IPS-18a (cell line): ENCODE results near the gene TOLLIP.
"Not testable (repeated sequence)": the region's sequence is repeated elsewhere in the genome, so short reads cannot be mapped to it uniquely, and the experiment has no call there.

Experiments
- H3K27ac ChIP-seq: one replicate; pipeline ENCODE4 v1.5.1; 2013; ENCODE audit warnings: low read length
- H3K27me3 ChIP-seq: one replicate; pipeline ENCODE4 v1.6.1; 2013; ENCODE audit warnings: mild to moderate bottlenecking, low read length; ENCODE audit not compliant: control insufficient read depth, insufficient read depth
- H3K36me3 ChIP-seq: one replicate; pipeline ENCODE4 v1.6.1; 2013; ENCODE audit warnings: low read depth, low read length; ENCODE audit not compliant: control insufficient read depth
- H3K4me1 ChIP-seq: one replicate; pipeline ENCODE4 v1.6.1; 2013; ENCODE audit warnings: low read depth, low read length; ENCODE audit not compliant: control insufficient read depth
- H3K4me3 ChIP-seq: one replicate; pipeline ENCODE4 v1.5.1; 2013; ENCODE audit warnings: low read length
- H3K9ac ChIP-seq: one replicate; pipeline ENCODE4 v1.6.1; 2013; ENCODE audit warnings: mild to moderate bottlenecking, low read length, moderate library complexity
- H3K9me3 ChIP-seq: one replicate; pipeline ENCODE4 v1.6.1; 2013; ENCODE audit warnings: low read depth, low read length; ENCODE audit not compliant: control insufficient read depth

The TOLLIP gene

DNA sequence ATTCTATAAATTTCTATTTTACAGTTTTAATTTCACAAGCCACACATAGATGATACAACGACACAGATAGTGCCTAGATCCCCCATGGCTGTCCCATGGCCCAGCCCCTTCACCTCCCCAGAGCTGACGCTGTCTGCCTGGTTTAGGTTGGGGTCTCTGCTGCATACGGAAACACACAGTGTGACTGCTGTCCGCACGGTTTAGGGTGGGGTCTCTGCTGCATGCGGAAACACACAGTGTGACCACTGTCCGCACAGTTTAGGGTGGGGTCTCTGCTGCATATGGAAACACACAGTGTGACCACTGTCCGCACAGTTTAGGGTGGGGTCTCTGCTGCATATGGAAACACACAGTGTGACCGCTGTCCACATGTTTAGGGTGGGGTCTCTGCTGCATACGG, 31.8 kb upstream of the TOLLIP start:
- H3K36me3 ChIP-seq, H3K4me1 ChIP-seq, H3K9me3 ChIP-seq, H3K9ac ChIP-seq, H3K27ac ChIP-seq, H3K4me3 ChIP-seq: not testable (repeated sequence)
- peaks cover 32% of the 10 kb centered on the region for H3K27me3 ChIP-seq

DNA sequence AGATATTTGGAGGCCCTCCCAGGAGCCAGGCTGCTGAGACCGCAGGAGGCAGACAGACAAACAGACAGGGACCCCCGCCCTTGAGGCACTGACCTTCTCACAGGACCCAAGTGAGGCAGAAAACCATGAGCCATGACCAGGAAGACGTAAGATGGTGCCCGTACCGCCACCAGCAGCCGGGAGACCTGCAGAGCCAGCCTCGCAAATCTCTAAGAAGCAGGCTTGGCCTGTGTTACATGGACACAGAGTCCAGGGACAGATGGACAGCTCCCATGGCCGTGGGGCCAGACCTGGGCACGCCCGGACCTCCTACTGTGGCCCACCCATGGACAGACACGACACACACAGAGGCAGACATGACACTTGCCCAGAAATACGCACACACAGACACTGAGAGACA, 30.7 kb upstream of the TOLLIP start:
- Histone ChIP-seq H3K27me3 (peaks cover 42% of the 10 kb centered on the region), H3K9ac (no peak overlapping the region), H3K4me3 (no peak overlapping the region), H3K9me3 (no peaks in the 10 kb centered on the region), H3K36me3 (no peaks in the 10 kb centered on the region), H3K4me1 (peaks cover 8% of the 10 kb centered on the region), H3K27ac (no peak overlapping the region)

DNA sequence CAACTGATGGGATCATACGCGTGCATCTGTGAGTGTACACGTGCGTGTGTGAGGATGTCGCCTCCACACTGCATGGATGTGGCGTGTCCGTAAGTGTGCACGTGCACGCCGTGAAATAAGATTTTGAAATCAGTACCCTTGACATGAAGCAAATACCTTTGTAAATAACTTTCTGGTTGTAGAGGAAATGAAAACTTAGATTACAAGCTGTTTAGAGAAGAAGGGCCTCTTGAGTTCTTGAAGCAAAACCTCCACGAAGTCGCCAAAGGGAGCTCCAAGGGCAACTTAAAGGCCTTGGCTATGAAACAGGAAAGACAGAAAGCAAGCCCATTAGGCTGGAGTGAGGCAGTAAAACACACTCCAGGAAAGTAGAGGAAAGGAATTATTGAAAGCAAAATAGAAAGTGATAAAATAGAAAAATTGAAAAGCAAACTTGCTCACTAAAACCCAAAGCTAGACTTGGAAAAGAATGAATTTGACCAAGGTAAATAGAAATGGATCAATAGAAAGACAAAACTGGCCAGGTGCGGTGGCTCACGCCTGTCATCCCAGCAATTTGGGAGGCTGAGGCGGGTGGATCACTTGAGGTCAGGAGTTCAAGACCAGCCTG, 29.7 kb upstream of the TOLLIP start:
- Histone ChIP-seq H3K4me1 (peaks cover 8% of the 10 kb centered on the region), H3K9me3 (no peaks in the 10 kb centered on the region), H3K27me3 (peaks cover 51% of the 10 kb centered on the region), H3K27ac (no peak overlapping the region), H3K9ac (no peak overlapping the region), H3K4me3 (no peak overlapping the region), H3K36me3 (no peaks in the 10 kb centered on the region)

GRCh38 chr11:1338201-1339065, 29.0 kb upstream of the TOLLIP start:
- Histone ChIP-seq H3K9ac (no peak overlapping the region), H3K27me3 (peaks cover 58% of the 10 kb centered on the region), H3K4me1 (peaks cover 8% of the 10 kb centered on the region), H3K9me3 (no peaks in the 10 kb centered on the region), H3K27ac (no peak overlapping the region), H3K36me3 (no peaks in the 10 kb centered on the region), H3K4me3 (no peak overlapping the region)

- Histone ChIP-seq H3K4me1 (peaks cover 8% of the 10 kb centered on the region), H3K9me3 (no peaks in the 10 kb centered on the region), H3K36me3 (no peaks in the 10 kb centered on the region), H3K27ac (no peak overlapping the region), H3K4me3 (peak overlapping the region; percentile 35), H3K27me3 (peaks cover 58% of the 10 kb centered on the region), H3K9ac (no peak overlapping the region)
These were observed 28.2 kb upstream of the TOLLIP start for GRCh38 chr11:1337647-1338007.

DNA sequence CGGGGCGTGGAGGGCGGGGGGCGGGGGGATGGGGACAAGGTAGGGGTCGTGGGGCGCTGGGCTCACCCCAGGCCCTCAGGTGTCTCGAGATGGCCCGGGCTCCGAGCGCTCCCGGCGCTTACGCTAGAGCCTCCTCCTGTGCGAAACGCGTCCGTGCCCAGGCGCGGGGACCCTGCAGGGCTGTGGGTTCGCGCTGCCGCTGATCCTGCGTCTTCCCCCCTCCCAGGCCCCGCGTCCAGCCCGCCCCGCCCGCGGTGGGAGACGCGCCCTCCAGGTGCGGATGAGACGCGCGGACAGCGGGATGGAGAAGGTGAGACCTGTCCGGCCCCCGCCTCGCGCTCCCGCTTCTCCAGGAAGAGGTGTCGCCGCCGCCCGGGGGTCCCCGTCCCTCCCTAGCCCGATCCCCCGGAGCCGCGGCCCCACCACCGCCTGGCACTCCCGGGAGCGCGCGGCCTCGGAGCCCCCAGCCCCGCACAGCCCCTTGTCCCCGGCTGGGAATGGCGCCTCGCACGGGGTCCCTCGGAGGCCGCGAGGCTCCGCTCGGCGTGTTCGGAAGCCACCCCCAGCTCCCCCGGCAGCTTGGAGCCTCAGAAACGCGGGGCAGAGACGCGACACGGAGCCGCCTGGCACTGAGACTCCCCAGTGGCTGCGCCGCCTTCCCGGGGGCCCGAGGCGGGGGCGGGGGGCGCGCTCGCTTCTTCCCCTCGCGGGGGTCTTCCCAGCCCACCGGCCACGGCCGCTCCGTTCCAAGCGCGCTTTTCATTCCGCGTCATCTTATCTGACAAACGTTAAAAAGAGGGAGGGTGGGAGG, 27.6 kb upstream of the TOLLIP start:
- H3K9ac ChIP-seq: no peak overlapping the region
- no peaks in the 10 kb centered on the region for H3K36me3 ChIP-seq
- H3K9me3 ChIP-seq: no peaks in the 10 kb centered on the region
- no peak overlapping the region for H3K27ac ChIP-seq
- H3K27me3 ChIP-seq: peaks cover 58% of the 10 kb centered on the region
- H3K4me1 ChIP-seq: peaks cover 8% of the 10 kb centered on the region
- H3K4me3 ChIP-seq: peak overlapping the region; percentile 35

GRCh38 chr11:1335811-1336761, 26.7 kb upstream of the TOLLIP start:
- H3K4me3 ChIP-seq: peak overlapping the region; percentile 65
- peak overlapping the region; percentile 45 for H3K9ac ChIP-seq
- peaks cover 8% of the 10 kb centered on the region for H3K4me1 ChIP-seq
- no peak overlapping the region for H3K27ac ChIP-seq
- no peaks in the 10 kb centered on the region for H3K36me3 ChIP-seq
- peaks cover 58% of the 10 kb centered on the region for H3K27me3 ChIP-seq
- H3K9me3 ChIP-seq: no peaks in the 10 kb centered on the region

DNA sequence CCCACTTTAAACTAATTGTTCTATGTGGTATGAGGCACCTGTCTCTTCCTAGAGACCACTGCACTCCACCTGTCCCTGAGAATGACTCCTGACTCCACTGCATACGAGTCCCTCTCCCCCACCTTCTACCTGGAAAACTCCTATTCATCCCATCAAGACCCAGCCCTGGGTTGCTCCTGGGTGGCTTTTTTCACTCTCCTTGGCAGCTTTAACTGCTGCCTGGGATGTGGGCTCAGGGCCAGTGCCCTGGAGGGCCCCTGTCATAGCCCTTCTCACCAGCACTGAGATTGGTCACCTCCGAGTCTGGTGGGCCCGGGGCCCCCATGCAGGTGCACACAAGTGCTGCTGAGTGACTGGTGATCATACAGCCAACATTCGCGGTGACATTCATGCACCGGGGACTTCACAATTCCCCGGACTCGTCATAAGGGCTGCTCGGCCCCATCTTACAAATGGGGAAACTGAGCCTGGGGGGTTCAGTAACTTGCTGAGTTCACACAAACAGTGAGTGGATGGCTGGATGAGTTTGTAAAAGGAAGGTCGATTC, 25.9 kb upstream of the TOLLIP start:
- H3K4me1 ChIP-seq: peaks cover 8% of the 10 kb centered on the region
- no peaks in the 10 kb centered on the region for H3K9me3 ChIP-seq
- no peak overlapping the region for H3K27ac ChIP-seq
- peaks cover 58% of the 10 kb centered on the region for H3K27me3 ChIP-seq
- peak overlapping the region; percentile 65 for H3K4me3 ChIP-seq
- peak overlapping the region; percentile 45 for H3K9ac ChIP-seq
- no peaks in the 10 kb centered on the region for H3K36me3 ChIP-seq

DNA sequence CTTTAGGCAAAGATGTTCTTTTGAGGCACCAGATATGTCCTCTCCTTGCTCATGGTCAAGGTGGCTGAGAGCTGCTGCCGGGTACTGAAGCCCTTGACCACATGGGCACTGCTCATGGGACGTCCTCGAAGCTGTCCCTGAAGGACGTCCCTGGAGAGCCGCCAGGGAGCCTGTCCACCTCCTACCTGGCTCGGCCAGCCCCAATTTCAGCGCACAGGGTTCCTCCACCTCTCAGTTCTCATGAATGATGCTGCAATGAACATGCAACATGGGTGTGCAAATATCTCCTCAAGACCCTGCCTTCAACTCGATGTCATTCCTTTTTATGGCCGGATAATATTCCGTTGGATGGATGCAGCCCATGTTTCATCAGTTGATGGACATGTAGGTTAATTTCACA, 24.4 kb upstream of the TOLLIP start:
- Histone ChIP-seq H3K4me1 (peaks cover 8% of the 10 kb centered on the region), H3K9ac (no peak overlapping the region), H3K4me3 (no peak overlapping the region), H3K9me3 (no peaks in the 10 kb centered on the region), H3K27ac (no peak overlapping the region), H3K27me3 (peaks cover 47% of the 10 kb centered on the region), H3K36me3 (no peaks in the 10 kb centered on the region)

DNA sequence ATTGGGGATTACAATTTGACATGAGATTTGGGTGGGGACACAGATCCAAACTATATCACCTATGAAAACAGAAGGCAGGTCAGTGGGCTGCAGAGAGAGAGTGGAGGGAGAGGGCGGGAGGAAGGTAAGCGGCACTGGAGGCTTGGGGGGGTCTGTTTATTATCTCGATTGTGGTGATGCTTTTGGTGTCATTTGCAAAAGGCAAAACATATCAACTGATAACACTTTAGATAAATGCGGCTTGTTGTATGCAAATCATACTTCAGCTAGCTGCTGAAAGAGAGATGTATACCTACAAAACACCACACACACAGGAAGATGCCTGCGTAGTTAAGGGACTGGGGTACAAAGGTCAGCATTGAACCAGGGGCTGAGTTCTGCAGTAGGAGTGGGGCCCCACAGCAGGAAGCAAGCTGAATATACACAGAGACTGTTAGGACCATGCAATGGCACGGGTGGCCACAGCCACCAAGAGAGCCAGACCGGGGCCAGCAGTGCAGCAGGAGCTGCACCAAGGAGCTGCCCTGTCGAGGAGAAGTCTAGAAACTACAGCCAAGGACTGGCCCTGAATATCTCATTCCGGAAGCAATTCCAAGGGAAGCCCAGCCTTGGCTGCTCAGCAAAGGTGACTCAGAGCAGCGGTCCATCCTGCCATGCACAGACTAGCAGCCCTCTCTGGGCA, 23.8 kb upstream of the TOLLIP start:
- no peak overlapping the region for H3K9ac ChIP-seq
- peaks cover 6% of the 10 kb centered on the region for H3K9me3 ChIP-seq
- H3K4me1 ChIP-seq: peaks cover 8% of the 10 kb centered on the region
- no peak overlapping the region for H3K4me3 ChIP-seq
- no peaks in the 10 kb centered on the region for H3K36me3 ChIP-seq
- no peak overlapping the region for H3K27ac ChIP-seq
- peaks cover 41% of the 10 kb centered on the region for H3K27me3 ChIP-seq
